Measurements from ENCODE around the gene PTPN1. TPM values are rescaled to one million over a fixed set of nuclear protein-coding genes. Genes with fewer than 3 reads are reported as not detected.

PTPN1 gene
- total RNA-seq, 4 donors from 2014 or later: 21.8 to 46.8 (median 44.4) TPM

DNA sequence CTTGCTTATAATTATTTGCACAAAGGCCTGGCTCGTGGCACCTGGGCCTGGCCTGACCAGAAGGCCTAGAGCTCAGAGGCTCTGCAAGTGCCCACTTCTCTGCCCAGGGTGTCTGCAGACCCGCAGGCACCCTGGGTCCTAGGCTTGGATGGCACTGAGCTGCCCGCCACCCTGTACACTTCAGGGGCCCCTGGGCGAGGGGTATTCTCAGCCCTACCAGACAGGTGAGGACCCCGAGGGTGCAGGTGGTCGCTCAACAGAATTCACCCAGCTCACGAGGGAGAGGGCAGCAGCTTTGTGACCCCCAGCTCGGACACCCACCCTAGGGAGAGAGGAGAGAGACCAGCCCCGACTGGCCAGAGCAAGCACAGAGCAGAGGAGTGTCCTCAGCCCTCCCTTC, 97.3 kb downstream of the PTPN1 start:
- Histone ChIP-seq H3K36me3 (no peaks in the 10 kb centered on the region), H3K27ac (no peak overlapping the region), H3K4me3 (no peak overlapping the region), H3K9me3 (no peaks in the 10 kb centered on the region), H3K4me1 (no peaks in the 10 kb centered on the region), H3K27me3 (peaks cover 0 to 4% (median 0%) of the 10 kb centered on the region in 3 donors)
- DNase-seq (no peak), ATAC-seq (no peak)
- in situ Hi-C loops (cut with MboI; ENCODE audit: low sequenced_read_pairs in 4 of 4) (no loop called here), intact Hi-C loops (cut with DNase I; ENCODE audit: low total_unique reads) (no loop called here)
- TF ChIP-seq POLR2A (IDR thresholded peaks at IDR 0.05) (no peak), CTCF (IDR thresholded peaks at IDR 0.05 in 4 of 5, conservative IDR thresholded peaks at IDR 0.05 in 1 of 5) (no peak)

DNA sequence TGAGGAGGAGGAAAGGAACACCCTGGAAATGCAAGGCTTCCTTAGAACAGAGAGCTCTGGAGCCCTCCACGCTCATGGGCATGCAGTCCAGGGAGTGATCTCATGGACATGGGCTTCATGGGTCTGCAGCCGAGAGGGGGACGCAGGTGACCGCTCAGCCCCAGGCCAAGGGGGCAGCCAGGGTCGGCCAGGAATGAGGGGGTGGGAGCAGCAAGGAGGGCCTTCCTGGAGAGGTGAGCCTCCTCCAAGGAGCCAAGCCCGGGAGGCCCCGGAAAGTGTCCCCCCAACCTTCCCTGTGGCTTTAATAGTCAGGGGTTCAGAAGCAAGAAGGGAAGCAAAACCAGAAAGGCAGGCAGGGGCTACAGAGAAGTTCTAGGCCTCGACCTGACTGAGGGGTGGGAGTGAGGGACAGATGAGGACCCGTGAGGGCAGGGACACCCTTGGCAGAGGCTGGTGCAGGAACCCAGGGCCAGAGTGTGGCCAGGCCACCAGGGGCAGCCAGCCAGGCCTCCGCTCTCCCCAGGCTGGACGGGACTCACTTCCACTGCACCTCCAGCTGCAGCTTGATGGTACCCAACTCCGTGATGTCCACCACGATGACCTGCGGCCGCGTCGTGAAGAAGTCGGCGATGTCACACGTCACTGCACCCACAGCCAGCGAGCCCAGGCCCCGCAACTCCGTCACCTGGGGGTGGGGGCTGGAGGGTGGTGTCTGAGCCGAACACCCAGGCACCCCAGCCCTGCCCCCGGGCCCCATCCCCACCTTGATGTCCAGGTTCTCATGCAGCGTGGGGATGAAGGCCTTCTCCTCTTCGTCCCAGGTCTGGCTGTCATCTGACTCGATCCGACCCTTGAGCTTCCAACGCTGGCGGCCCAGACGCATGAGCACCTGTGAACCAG, 97.9 kb downstream of the PTPN1 start:
- Histone ChIP-seq H3K36me3 (no peaks in the 10 kb centered on the region), H3K9me3 (no peaks in the 10 kb centered on the region)
- no peak for TF ChIP-seq CTCF (IDR thresholded peaks at IDR 0.05 in 4 of 5, conservative IDR thresholded peaks at IDR 0.05 in 1 of 5)
- no peak for TF ChIP-seq POLR2A (IDR thresholded peaks at IDR 0.05)

GRCh38 chr20:50608750-50609104, 98.5 kb downstream of the PTPN1 start:
- no peaks in the 10 kb centered on the region for H3K9me3 ChIP-seq
- no peak overlapping the region for H3K4me3 ChIP-seq
- no peak overlapping the region for H3K27ac ChIP-seq
- H3K36me3 ChIP-seq: no peaks in the 10 kb centered on the region
- TF ChIP-seq CTCF (IDR thresholded peaks at IDR 0.05 in 4 of 5, conservative IDR thresholded peaks at IDR 0.05 in 1 of 5) (no peak), POLR2A (IDR thresholded peaks at IDR 0.05) (no peak)
- intact Hi-C loops (cut with DNase I; ENCODE audit: low total_unique reads): no loop called here
- H3K4me1 ChIP-seq: no peaks in the 10 kb centered on the region
- ATAC-seq (no peak), DNase-seq (no peak)
- H3K27me3 ChIP-seq: no peaks in the 10 kb centered on the region
- in situ Hi-C loops (cut with MboI; ENCODE audit: low sequenced_read_pairs in 4 of 4): no loop called here

More for the DNA sequence above, 97.9 kb downstream of the PTPN1 start:
- Histone ChIP-seq H3K4me3 (no peak overlapping the region), H3K4me1 (no peaks in the 10 kb centered on the region), H3K27ac (no peak overlapping the region), H3K27me3 (peaks cover 0 to 1% (median 0%) of the 10 kb centered on the region in 3 donors)
- intact Hi-C loops (cut with DNase I; ENCODE audit: low total_unique reads): no loop called here
- DNase-seq (no peak), ATAC-seq (no peak)
- in situ Hi-C loops (cut with MboI; ENCODE audit: low sequenced_read_pairs in 4 of 4): no loop called here

- in situ Hi-C loops (cut with MboI; ENCODE audit: low sequenced_read_pairs in 4 of 4): no loop called here
Observed at GRCh38 chr20:50609438-50609989, 99.3 kb downstream of the PTPN1 start.

More at GRCh38 chr20:50609438-50609989, 99.3 kb downstream of the PTPN1 start:
- no peak for TF ChIP-seq CTCF (IDR thresholded peaks at IDR 0.05 in 4 of 5, conservative IDR thresholded peaks at IDR 0.05 in 1 of 5)
- TF ChIP-seq POLR2A (IDR thresholded peaks at IDR 0.05): no peak
- no peaks in the 10 kb centered on the region for H3K27me3 ChIP-seq
- DNase-seq (no peak), ATAC-seq (no peak)
- H3K27ac ChIP-seq: no peak overlapping the region
- H3K36me3 ChIP-seq: no peaks in the 10 kb centered on the region
- H3K4me3 ChIP-seq: no peak overlapping the region
- no peaks in the 10 kb centered on the region for H3K9me3 ChIP-seq
- intact Hi-C loops (cut with DNase I; ENCODE audit: low total_unique reads): no loop called here
- H3K4me1 ChIP-seq: no peaks in the 10 kb centered on the region

Data from gastrocnemius medialis (tissue), 4 donors.